Jurkat, Clone E6-1 (cell line): ENCODE results near the gene VMAC.
"Not testable (repeated sequence)": the region's sequence is repeated elsewhere in the genome, so short reads cannot be mapped to it uniquely, and the experiment has no call there.

Experiments
- DNase-seq: peaks from one replicate; pipeline ENCODE4 v3.0.0-alpha.2; 2011; ENCODE audit warnings: low read depth, low spot score
- H3K4me3 ChIP-seq: 2 replicates; pipeline ENCODE4 v1.5.1; 2011; ENCODE audit warnings: mild to moderate bottlenecking, low read length, control low read depth, moderate library complexity

VMAC gene

GRCh38 chr19:5882421-5882968, 22.2 kb upstream of the VMAC start:
- H3K4me3 ChIP-seq = no peak overlapping the region
- no peak for DNase-seq

- not testable (repeated sequence) for DNase-seq, H3K4me3 ChIP-seq
These were observed 21.4 kb upstream of the VMAC start for GRCh38 chr19:5883157-5883873.

- not testable (repeated sequence) for H3K4me3 ChIP-seq, DNase-seq
These were observed 20.4 kb upstream of the VMAC start for GRCh38 chr19:5884065-5884811.

- no peak for DNase-seq
These were observed 15.2 kb upstream of the VMAC start for GRCh38 chr19:5889288-5889971.

DNA sequence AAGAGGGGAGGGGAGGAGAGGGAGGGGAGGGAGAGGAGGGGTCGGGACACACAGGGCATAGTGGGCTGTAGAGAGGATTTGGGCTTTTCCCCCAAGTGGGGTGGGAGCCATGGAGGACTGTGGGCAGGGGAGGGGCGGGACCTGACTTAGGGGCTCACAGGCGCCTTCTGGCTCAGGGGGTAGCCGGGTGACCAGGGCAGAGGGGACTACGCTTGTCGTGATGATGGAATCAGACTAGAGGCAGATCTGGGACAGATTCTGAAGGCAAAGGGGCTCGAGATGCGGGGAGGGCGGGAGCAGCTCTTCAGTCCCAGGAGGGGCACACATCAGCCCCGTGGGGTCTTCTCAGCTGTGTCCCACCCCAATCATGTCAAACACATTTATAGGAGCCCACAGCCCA, 14.6 kb upstream of the VMAC start:
- no peak for DNase-seq
- no peak overlapping the region for H3K4me3 ChIP-seq

More at GRCh38 chr19:5889288-5889971, 15.2 kb upstream of the VMAC start:
- H3K4me3 ChIP-seq = no peak overlapping the region

- no peak for DNase-seq
- H3K4me3 ChIP-seq = no peak overlapping the region
These were observed 13.1 kb upstream of the VMAC start for GRCh38 chr19:5891572-5891937.

DNA sequence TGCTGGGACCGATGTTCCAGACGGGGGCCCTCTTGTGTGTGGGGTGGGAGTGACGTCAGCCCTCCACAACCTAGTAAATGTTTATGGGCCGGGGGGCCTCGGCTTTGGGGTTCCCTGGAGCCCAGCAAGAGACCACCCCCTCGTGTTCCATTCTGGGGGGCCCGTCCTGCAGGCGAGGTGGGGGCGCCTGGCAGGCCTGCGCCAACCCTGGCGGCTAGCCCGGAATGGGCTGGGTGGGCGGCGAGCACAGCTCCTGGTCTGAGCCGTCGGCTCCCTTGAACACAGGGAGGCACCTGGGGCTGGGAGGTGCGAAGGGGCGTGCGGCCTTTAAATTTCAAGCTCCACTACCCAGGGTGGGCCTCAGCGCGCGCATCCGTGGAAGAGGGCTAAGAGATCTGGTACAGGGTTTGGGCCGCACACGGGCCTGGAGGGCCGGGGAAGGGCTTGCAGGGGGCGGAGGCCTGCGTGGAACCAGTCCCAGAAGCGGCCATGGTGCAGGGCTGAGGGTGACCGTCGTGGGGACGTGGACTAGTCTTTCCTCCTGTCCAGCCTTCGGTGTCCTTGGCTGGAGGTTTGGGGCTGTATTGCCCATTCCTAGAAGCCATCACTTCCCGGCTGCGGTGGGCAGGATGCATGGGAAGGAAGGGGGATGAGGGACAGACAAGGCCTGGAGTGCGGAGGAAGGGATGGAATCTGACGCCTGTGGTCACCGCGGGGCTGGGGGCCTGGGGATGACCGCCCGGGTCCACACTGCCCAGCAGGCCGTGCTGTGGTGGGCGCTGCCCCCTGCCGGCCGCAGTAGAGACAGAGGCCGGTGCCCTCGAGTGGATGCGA, 12.5 kb upstream of the VMAC start:
- no peak for DNase-seq
- no peak overlapping the region for H3K4me3 ChIP-seq

- H3K4me3 ChIP-seq = no peak overlapping the region
- no peak for DNase-seq
These were observed 11.8 kb upstream of the VMAC start for GRCh38 chr19:5892772-5893275.

DNA sequence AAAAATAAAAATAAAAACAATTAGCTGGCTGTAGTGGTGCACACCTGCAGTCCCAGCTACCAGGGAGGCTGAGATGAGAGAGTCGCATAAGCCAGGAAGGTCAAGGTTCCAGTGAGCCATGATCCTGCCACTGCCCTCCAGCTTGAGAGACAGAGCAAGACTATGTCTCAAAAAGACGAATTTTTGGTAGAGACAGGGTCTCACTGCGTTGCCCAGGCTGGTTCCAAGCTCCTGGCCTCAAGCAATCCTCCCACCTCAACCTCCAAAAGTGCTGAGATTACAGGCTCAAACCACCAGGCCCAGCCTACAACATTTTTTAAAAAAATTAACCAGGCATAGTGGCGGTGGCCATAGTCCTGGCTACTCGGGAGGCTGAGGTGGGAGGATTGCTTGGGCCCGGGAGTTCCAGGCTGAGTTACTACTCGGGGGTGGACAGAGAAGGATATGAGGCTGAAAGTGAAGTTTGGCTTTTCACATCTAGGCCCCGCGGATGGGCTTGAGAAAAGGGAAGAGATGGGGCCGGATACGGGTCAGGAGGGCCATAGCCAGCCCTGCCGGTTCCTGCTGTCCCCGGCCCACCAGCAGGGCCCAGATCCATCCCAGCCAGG, 11.3 kb upstream of the VMAC start:
- no peak for DNase-seq
- no peak overlapping the region for H3K4me3 ChIP-seq

- H3K4me3 ChIP-seq = no peak overlapping the region
- DNase-seq = no peak
These were observed 10.6 kb upstream of the VMAC start for GRCh38 chr19:5893907-5894703.

GRCh38 chr19:5894704-5895349, 9.8 kb upstream of the VMAC start:
- H3K4me3 ChIP-seq = no peak overlapping the region
- DNase-seq = no peak

DNA sequence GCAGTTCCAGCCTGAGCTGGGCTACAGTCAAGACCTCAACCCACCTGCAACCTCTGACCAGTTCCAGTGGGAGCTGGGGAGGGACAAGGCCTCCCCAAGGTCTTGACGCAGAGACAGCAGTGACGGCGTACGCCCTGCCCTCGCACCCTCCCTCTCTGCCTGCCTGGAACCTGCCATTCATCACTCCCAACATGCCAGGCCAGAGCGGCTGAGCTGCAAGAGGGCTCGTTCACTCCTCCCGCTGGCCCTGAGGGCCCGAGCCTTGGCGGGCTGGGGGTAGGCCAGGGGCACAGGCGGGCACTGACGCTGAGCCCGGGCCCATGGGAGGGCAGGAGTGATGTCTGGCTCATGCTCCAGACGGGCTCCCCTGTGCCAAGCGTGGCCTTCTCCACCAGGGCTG, 9.3 kb upstream of the VMAC start:
- H3K4me3 ChIP-seq = no peak overlapping the region
- no peak for DNase-seq

DNA sequence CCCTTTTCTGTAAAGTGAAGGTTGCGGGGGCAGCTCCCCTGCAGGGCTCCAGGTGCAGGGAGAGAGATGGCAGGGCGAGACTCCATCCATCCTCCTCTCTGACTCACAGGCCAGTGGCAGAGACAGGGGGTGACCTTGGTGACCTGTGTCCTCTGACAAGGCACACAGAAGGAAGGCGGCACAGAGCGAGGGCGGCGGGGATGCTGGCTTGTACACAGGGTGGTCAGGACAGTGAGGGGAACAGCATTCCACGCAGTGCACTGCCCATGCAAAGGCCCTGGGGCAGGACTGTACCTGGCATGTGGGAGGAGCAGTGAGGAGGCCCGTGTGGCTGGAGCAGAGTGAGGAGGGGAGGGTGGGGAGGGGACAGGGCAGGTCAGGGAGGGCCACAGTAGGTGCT, 8.8 kb upstream of the VMAC start:
- no peak for DNase-seq
- H3K4me3 ChIP-seq = no peak overlapping the region

- no peak overlapping the region for H3K4me3 ChIP-seq
- no peak for DNase-seq
These were observed 8.2 kb upstream of the VMAC start for GRCh38 chr19:5896365-5897076.

DNA sequence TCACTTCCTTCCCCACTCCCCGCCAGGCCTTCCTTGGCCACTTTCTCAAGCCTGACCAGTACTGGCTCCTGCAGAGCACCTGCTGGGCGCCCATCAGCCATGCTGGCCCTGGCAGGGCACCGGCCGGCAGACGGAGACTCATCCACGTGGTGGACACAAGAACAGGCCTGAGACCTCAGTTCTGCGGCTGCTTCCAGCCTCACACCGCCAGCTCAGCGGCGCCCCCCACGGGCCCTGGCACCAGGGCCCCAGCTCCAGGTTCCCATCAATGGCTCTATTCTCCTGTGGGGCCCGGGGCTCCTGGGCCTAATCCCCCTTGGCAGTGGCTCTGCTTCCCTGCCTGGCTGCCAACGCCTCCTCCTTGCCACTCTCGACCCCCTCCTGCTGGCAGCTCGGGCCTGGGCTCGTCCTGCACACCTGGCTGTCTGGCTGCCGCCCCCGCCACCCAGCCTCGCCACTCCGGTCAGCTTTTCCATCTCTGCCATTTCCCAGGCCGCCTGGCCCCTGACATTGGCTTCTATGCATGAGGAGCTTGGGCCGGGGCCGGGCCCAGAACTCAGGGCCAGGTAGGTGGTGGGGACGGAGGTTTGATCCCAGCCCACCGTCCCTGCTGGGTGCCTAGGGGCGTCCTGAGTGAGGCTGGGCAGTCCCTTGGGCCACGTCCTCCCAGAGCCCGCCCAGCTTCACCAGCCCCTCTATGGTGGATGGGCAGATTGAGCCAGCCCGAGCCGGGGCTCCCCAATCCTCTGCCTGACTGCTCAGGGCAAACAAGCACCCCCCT, 7.3 kb upstream of the VMAC start:
- DNase-seq = no peak
- no peak overlapping the region for H3K4me3 ChIP-seq
